RCC 7860 (cell line): ENCODE data around the gene CNTN6.
"Not testable (repeated sequence)": the region's sequence is repeated elsewhere in the genome, so short reads cannot be mapped to it uniquely, and the experiment has no call there.

Source experiments
- DNase-seq: peaks from one replicate; pipeline ENCODE4 v3.0.0-alpha.2; 2015; ENCODE audit warnings: low spot score
- FAIRE-seq: peaks from 2 replicates; lab custom pipeline; 2012; peaks lifted over from hg19 to GRCh38; lab: Jason Lieb, UNC

CNTN6 gene

DNA sequence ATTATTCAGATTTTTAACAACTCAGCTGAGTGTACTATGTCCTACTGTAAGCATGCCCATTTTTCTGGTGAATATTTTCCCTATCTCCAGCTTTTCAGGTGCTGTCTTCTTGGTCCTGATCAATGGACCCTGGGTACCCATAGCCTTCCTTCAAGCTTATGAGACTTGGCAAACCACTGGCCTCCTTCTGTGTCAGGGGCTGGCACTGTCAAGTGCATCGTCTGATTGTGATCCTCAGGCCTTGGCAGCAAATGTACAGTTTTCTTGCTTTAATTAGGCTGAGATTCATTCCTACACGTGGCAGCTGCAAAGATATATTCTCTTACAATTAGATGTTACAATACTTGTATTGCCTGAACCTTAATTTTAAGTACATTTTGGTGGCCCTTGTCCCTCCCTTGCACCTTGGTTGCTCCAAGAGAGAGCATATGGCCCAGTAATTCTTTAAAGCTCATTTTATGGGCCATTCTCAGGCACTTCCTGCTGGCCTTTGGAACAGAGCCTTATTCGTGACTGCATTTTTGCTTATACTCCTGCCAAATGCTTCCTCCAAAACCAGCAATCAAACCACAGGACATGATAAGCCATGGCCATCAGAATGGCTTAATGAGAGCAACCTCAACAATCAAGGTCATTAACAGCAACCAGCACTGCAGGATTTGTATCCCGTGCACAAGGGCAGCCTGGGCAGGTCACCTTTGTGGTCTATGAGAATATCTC lies 179.9 kb downstream of the CNTN6 start:
- FAIRE-seq (no peak), DNase-seq (no peak)

DNA sequence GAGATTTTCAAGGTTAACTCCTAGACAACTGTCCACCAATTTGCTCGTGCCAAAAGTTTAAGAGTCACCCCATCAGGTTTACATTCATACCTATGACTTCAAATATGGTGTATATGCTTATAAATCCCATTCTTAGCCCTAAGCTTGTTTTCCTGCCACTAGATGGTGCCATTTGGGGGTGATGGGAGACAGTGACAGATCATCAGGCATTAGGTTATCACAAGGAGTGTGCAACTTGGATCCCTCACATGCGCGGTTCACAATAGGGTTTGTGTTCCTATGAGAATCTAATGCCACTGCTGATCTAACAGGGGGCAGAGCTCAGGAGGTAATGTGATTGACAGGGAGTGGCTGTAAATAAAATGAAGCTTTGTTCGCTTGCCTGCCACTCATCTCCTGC lies 182.7 kb downstream of the CNTN6 start:
- FAIRE-seq (no peak), DNase-seq (no peak)

- FAIRE-seq: no peak
- DNase-seq: no peak
These were observed 195.0 kb downstream of the CNTN6 start for GRCh38 chr3:1287815-1288214.

- no peak for DNase-seq
- no peak for FAIRE-seq
These were observed 196.1 kb downstream of the CNTN6 start for GRCh38 chr3:1288805-1289494.

DNA sequence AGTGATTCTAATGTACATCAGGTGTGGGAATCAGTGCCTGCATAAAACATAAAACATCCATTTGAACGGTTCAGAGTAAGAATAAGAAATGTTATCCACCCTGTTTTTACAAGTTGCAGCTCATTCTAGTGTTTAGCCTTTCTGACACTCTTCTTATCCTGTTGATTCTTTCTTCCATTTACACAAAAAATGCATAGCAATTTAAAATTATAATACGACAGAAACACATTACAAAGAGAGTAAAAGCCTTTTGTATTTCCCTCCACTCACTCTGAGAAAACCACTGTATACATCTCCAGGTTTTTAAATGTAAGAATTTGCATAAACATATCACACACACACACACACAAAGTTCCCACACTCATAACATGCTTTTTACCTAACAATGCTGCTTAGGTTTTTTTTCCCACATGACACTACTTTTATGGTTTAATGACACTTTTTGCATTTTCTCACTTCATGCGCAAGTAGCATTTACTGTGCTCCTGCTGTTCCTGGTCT lies 199.8 kb downstream of the CNTN6 start:
- FAIRE-seq (no peak), DNase-seq (no peak)

- FAIRE-seq (no peak), DNase-seq (no peak)
These were observed 201.8 kb downstream of the CNTN6 start for GRCh38 chr3:1294586-1294985.

- FAIRE-seq (no peak), DNase-seq (no peak)
These were observed 225.6 kb downstream of the CNTN6 start for GRCh38 chr3:1318296-1319005.

DNA sequence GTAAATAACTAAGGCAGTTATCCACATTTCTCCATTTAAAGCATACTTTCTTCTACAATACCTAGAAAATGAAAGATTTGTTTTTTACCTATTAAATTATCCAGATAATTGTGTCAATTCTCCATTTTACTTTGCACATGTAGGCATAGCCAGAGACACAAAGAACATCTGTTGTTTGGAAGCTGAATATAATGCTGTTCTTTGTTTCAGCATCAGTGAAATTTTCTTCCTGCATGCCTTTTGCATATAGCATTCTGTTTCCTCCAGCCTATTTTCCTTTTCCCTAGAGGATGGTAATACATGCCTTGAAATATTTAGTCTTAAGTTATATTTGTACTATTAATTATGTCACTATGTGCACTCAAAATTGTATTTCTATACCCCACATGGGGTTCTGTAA lies 233.7 kb downstream of the CNTN6 start:
- DNase-seq: no peak
- FAIRE-seq: no peak

DNA sequence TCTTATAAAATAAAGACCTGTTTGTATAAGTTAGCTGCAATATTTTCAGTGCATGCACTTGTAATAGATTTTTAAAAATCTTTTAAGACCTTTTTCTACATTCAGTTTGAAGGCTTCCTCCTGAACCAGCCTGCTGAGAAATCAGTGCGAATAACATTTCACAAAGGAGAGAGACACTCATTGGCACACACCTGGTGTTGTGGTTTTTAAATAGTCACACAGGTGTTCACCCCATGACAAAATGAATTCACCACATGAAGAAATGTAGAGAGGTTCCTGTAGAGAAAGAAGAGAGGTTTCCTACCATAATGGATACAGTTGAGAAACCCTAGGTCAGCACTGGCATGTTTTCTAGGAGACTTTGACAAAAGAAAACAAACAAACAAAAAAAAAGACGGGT lies 237.3 kb downstream of the CNTN6 start:
- no peak for DNase-seq
- FAIRE-seq: no peak

DNA sequence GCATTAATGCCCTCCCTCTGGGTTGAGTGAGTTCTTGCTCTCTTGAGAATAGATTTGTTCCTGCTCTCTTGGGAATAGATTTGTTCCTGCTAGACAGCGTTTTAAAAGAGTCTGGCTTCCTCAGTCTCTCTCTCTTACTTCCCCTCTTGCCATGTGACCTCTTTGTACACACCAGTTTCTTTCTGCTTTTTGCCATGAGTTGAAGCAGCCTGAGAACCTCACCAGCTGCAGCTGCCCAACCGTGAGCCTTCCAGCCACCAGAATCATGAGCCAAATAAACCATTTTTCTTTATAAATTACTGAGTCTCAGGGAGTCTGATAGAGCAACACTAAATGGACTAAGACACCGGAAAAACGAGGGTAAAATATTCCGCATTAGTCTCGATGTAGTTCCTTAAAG lies 253.6 kb downstream of the CNTN6 start:
- no peak for FAIRE-seq

DNA sequence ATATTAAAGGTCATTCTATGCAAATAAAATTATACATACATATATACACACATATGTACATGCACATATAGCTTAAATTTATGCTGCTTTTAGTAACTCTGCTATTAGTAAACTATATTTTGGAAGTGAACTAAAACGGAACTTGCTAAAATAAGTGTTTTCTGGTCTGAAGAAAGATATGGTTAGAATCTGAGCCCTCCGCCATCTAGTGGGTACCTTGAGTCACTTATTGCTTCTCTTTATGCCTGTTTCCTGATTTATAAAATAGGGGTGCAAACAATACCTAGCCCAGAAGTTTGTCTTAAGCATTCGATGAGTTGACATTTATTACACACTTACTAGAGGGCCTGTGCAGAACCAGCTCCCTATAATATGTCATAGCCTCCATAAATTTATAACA lies 255.7 kb downstream of the CNTN6 start:
- DNase-seq: no peak
- no peak for FAIRE-seq

More for the DNA sequence above, 253.6 kb downstream of the CNTN6 start:
- DNase-seq: no peak

DNA sequence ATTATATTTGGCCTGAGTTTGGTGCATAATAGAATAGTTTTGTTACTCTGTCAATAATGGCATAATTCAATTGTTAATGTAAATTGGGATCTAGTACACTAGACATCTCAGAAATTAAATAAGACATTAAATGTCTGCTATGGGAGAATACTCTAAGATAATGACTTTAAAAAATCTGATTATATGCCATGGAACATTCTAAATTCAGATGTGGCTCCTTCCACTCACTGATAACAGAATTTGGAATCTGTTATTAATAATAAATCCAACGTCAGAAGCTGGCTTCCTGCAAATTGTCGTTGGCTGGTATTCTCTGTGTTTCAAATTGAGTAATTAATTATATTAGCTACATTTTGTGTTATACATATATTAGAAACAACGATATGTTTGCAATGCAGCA lies 258.1 kb downstream of the CNTN6 start:
- FAIRE-seq (no peak), DNase-seq (no peak)

GRCh38 chr3:1355691-1356090 lies 262.9 kb downstream of the CNTN6 start:
- DNase-seq (no peak), FAIRE-seq (no peak)

DNA sequence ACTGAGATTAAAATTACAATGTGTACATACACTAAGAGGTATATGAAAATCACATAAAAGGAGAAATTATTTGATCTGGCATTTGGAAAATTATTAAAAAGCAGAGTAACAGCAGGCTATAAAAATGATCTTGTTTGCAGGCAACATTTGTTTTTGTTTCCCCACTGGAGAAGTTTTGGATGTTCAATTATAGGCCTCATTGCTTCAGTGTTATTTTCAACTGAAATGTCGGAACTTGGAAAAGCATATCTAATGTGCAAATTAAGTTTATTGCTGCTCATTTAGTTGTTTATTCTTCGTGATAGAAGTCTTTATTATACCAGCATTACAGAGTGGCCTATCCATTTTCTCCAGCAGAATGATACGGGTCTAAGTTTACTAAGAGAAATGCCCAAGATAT lies 263.3 kb downstream of the CNTN6 start:
- DNase-seq (no peak), FAIRE-seq (no peak)

- DNase-seq (no peak), FAIRE-seq (no peak)
These were observed 272.7 kb downstream of the CNTN6 start for GRCh38 chr3:1365528-1365927.

GRCh38 chr3:1374471-1374870 lies 281.6 kb downstream of the CNTN6 start:
- FAIRE-seq: no peak
- DNase-seq: no peak

DNA sequence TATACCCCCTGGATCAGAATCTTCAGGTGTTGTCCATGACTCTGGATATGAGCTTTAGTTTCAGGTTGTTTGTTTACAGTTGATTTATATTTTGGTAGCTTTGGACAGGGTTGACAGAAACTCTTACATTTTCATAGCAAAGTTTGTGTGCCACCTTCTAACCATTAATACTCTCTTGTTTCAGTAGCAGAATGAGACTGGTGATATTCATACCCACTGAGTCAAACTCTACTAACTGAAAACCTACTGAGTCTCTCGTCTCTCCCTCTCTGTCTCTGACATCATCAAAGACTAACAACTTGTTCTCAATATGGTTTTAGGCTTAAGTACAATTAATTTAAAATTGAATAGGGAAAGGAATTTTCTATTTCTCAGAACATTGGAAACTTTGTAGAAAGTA lies 282.3 kb downstream of the CNTN6 start:
- DNase-seq (no peak), FAIRE-seq (no peak)

DNA sequence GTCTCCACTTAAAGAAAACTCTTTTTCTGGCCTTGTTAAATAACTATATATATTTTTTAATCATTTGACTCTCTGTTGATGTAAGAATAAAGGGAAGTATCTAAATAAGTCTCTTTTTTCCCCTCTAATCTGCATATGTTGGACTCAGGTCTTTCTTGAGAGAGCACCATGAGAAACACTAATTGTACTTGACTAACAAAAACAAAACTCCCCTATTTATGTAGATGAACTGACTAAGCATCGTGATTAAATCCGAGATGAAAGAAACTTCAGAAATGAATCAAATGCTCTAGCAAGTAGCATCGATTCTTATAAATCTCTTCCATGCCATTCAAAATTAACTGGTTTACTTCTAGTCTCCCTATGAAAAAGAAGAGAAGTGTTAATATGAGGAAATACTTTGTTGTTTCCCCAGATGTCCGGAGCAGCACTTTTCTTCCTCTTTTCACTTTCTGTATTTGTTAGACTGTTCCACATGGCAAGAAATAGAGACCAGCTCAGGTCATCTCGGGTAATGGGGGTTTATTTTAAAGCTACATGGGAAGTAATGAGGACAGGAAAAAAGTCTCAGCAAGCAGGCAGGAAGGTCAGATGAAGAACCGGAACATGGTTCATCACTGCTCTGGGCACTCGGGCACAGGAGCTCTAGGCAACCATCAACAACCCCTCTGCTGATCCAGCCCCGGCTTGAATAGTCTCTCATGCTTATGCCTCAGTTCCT lies 288.3 kb downstream of the CNTN6 start:
- no peak for FAIRE-seq

DNA sequence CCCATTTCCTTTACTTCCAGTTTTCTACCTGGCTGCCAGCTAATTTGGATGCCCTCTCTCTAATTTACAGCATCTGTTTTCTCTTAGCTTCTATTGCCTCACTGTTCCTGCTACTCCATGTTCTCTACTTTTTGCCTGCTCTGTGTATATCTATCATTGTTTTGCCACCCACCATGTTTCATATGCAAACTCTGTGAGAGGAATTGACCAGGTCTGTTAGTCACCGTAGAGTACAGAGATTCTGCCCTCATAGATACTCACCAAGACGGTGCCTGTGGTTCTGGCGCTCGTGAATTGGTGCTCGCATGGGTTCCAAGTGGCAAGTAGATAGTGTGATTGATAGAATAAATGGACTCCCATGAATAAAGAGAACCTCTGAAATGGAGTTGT lies 288.8 kb downstream of the CNTN6 start:
- DNase-seq (no peak), FAIRE-seq (no peak)

More for the DNA sequence above, 288.3 kb downstream of the CNTN6 start:
- DNase-seq: no peak

DNA sequence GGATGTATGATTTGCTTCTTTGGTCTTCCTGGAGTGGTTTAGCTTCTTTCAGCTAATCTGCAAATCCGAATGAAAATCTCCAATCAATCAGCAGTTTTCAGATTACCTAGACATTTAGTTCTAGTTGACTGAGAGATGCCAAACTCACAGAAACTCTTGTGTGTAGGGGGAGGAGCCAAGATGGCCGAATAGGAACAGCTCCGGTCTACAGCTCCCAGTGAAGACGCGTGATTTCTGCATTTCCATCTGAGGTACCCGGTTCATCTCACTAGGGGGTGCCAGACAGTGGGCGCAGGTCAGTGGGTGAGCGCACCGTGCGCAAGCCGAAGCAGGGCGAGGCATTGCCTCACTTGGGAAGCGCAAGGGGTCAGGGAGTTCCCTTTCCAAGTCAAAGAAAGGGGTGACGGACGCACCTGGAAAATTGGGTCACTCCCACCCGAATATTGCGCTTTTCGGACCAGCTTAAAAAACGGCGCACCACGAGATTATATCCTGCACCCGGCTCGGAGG lies 294.6 kb downstream of the CNTN6 start:
- DNase-seq, FAIRE-seq: not testable (repeated sequence)

GRCh38 chr3:1394188-1394587 lies 301.4 kb downstream of the CNTN6 start:
- DNase-seq (no peak), FAIRE-seq (no peak)
